22Rv1 (cell line): Measurements from ENCODE around the gene SPINT1.

Source experiments
- ZFX ChIP-seq: fragments of 450-650 bp; IDR thresholded peaks from 2 replicates; pipeline ENCODE4 v1.6.1; 2017; ENCODE audit warnings: antibody characterized with exemption, borderline replicate concordance
- TF ChIP-seq, protein P1 (sequence below): fragments of 450-650 bp; IDR thresholded peaks from 2 replicates; pipeline ENCODE4 v1.5.1; 2017; ENCODE audit warnings: mild to moderate bottlenecking

DNA sequence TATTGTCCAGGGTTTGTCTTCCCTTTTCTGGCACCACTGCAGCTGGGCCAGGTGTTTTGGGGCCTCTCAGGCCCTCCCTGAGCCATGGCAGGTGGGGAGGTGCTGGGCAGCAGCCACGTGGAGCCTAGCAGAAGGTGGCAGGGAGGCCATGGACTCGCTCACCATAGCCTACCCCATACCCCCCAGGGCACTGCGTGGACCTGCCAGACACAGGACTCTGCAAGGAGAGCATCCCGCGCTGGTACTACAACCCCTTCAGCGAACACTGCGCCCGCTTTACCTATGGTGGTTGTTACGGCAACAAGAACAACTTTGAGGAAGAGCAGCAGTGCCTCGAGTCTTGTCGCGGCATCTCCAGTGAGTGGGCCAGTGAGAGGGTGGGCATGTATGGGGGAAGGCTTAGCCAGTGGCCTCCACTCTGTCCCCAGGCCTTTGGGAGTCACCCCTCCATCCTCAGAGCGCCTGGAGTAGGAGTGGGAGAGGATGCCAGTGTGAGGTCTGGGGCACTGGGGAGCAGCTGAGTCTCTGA lies 11.9 kb downstream of the SPINT1 start:
- TF ChIP-seq, protein P1, sequence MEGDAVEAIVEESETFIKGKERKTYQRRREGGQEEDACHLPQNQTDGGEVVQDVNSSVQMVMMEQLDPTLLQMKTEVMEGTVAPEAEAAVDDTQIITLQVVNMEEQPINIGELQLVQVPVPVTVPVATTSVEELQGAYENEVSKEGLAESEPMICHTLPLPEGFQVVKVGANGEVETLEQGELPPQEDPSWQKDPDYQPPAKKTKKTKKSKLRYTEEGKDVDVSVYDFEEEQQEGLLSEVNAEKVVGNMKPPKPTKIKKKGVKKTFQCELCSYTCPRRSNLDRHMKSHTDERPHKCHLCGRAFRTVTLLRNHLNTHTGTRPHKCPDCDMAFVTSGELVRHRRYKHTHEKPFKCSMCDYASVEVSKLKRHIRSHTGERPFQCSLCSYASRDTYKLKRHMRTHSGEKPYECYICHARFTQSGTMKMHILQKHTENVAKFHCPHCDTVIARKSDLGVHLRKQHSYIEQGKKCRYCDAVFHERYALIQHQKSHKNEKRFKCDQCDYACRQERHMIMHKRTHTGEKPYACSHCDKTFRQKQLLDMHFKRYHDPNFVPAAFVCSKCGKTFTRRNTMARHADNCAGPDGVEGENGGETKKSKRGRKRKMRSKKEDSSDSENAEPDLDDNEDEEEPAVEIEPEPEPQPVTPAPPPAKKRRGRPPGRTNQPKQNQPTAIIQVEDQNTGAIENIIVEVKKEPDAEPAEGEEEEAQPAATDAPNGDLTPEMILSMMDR, result no peak
- no peak for TF ChIP-seq ZFX
